Superior temporal gyrus (tissue), 1 donor: ENCODE results near the gene ROMO1.
"Not testable (repeated sequence)": the region's sequence is repeated elsewhere in the genome, so short reads cannot be mapped to it uniquely, and the experiment has no call there.

Experiments
- DNase-seq: peaks from one replicate; pipeline ENCODE4 v3.0.0-alpha.2; 2016; ENCODE audit errors: extremely low spot score

The ROMO1 gene

DNA sequence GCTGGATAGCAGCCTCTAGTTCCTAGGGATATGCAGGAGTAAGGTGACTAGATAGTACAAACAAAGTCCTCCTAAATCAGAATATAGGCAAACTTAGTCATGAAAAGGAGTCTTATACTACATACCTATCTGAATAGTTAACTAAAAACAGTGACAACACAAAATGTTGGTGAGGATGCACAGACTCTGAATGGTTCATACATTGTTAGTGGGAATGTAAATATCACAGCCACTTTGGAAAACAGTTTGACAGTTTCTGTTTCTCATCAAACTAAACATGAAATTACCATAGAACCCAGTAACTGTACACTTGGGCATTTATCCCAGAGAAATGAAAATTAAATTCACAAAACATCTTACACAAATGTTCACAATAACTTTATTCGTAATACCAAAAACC lies 17.2 kb upstream of the ROMO1 start:
- DNase-seq = no peak

DNA sequence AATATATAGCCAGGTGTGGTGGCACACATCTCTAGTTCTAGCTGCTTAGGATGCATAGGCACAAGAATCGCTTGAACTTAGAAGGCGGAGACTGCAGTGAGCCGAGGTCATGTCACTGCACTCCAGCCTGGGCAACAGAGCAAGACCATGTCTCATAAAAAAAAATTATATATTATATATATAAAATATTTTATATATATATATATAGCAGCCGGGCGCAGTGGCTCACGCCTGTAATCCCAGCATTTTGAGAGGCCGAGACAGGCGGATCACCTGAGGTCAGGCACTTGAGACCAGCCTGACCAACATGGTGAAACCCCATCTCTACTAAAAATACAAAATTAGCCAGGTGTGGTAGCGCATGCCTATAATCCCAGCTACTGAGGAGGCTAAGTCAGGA lies 13.8 kb upstream of the ROMO1 start:
- DNase-seq = not testable (repeated sequence)

DNA sequence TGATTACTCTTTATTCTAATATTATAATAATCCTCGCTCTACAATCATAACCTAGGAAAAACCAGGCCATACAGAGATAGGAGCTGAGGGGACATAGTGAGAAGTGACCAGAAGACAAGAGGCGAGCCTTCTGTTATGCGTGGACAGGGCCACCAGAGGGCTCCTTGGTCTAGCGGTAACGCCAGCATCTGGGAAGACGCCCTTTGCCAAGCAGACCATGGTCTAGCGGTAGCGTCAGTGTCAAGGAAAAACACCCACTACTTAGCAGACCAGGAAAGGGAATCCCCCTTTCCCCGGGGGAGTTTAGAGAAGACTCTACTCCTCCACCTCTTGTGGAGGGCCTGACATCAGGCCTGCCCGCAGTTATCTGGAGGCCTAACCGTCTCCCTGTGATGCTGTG lies 12.3 kb upstream of the ROMO1 start:
- DNase-seq = not testable (repeated sequence)

DNA sequence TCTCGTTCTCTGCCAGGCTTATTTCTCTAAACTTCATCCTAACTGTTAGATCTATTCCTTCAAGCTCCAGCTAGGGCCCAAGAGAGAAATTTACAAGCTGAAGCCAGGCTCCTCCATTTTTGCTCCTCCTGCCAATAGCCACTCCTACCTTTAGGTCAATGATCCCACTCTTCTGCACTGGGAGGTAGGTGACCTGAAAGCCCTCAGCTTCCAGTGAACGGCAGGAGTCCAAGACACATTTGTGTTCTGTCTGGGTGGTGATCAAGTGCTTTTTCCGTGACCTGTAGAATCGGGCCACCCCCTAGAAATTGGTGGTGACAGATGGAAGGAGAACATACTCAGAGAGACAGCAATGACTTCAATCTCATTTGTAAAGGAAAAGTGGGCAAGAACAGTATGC lies 8.9 kb upstream of the ROMO1 start:
- DNase-seq = no peak

DNA sequence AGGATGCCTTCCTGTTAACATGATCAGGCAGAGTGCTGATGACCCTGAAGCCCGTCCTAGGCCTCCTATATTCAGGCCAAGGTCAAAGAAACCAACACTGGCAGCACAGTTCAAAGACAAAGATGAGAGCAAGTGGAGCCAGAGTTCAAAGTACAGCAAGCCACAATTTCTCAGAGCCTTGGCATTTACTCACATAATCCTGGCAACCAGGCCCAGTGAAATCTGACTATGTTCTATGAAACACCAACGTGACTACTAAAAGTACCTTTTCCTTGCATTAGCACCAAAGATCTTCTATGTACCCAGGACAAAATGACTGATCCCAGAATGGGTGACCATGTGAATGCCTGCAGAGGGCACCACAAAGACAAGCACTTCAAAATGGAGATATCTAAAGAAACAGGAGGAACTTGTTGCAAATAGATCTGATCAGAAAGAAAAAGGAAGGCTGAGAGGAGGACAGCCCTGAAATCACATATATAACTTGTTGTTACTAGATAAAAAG lies 3.9 kb upstream of the ROMO1 start:
- DNase-seq = no peak

DNA sequence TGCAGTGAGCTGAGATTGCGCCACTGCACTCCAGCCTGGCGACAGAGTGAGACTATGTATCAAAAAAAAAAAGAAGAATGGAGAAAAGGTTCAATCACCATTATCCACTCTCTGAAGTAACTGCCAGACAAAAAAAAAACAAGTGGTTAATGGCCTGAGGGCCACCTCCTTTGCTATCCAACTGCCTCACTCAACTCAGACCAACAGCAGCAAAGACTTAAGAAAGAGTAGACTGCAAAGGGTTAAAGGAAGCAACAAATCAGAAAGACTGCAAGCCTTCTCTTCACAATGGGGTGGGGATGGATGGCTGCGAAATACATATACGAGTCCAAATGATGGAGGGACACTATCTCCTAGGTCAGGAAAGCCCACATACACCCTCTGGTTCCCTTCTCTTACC lies 3.2 kb upstream of the ROMO1 start:
- DNase-seq = no peak

DNA sequence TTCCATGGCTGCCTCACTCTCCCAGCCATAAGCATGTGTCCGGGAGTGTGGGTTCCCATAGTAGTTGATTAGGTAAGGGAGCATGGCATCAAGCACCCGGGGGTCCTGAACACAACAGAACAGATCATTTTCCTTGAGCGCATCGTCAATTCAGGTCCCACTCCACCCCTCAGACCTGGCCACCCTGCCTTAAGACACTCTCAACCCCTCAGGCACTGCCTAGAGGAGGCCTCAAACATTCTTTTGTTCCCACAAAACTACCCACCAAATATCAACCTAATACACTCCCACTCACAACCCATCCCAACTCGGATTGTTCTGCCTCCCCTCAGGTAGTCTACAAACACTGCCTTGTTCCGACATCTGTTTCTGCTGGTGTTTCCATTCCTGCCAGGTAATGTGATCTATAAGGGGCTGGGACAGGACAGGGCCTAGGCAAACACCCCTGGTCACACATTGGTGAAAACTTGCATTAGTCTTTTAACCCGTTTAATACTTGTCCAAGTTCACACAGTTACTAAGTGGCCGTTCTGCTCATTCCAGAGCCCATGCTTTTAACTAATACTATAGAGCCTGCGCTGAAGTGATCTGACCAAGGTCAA lies 1.4 kb upstream of the ROMO1 start:
- no peak for DNase-seq

DNA sequence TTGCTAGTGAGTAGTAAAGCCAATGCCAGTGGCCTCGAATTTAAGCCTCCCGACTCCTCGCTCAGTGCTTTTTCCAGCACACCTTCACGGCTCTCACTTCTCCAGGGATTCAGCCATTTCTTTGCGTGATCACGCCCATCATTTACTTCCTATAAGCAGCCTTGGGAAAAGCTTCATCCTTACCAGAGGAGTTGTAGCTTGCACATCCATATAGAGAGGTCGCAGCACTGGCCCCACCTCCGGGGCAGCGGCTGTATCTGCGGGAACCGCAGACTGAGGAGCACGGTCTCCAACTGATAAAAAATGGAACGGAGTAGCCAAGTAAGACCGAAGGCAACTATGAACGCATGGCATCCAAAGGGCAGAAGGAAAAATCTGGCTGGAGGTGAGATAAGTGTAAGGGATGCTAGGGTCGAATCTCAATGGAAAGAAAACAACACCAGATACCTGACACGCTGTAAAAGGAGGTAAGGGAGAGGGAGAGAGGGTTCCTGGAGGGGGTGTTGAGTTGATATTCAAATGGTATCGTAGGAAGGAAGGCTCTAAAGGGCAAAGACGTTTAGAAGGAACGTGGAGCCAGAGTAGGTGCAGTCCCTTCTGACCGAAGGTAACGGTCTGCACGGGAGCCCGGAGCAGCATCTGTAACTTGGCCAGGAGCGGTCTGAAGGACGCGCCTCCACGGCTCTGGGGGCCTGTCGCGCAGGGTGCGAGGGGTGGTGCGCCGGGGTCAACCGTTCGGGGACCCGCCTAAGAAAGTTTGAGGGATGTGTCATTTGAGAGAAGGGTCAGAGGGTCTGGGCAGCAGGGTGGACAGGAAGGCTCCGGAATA lies 693 bp upstream of the ROMO1 start:
- no peak for DNase-seq

DNA sequence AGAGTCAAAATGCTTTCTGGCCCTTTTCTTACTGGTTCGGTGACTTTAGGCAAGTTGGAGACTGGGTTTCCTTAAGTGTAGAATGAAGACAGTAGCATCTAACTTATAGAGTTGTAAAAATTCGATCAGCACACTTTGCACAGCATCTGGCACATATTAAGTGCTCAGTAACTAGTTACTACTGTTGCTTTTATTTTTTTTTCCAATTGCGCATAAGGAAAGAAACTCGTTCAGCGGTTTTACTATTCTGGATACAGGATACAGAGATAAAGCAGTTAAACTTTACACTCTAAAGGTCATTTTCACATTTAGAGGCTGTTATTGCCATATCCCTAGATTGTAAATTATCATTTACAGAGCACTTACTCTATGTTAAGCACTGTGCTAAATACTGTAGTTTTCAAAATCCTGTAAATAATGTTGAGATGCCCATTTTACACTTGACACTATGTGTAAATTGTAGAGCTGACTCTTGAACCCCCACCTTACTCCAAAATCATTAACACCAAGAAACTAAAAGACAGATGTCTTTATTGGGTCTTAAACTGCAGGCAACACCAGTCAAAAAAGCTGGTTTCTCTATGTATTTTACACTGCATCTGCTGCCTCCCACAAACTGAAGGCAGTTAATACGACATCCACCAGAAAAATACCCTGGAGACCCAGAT lies 886 bp downstream of the ROMO1 start:
- DNase-seq = no peak

DNA sequence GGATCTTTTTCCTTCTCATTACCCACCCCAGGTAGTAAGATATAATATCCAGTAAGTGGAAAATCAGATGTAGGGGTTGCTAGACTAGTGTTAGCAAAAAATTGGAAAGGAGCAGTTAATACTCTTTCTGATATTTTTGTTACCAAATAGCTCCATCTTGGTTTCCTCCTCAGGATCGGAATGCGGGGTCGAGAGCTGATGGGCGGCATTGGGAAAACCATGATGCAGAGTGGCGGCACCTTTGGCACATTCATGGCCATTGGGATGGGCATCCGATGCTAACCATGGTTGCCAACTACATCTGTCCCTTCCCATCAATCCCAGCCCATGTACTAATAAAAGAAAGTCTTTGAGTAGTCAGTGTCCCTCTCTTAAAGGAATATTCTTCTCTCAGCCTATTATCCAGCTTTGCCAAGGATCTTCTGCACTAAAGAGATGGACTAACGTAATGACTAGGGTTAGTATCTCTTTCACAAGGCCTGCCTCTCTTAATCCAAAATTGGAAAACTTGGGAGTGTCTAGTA lies 1.5 kb downstream of the ROMO1 start:
- DNase-seq = no peak

DNA sequence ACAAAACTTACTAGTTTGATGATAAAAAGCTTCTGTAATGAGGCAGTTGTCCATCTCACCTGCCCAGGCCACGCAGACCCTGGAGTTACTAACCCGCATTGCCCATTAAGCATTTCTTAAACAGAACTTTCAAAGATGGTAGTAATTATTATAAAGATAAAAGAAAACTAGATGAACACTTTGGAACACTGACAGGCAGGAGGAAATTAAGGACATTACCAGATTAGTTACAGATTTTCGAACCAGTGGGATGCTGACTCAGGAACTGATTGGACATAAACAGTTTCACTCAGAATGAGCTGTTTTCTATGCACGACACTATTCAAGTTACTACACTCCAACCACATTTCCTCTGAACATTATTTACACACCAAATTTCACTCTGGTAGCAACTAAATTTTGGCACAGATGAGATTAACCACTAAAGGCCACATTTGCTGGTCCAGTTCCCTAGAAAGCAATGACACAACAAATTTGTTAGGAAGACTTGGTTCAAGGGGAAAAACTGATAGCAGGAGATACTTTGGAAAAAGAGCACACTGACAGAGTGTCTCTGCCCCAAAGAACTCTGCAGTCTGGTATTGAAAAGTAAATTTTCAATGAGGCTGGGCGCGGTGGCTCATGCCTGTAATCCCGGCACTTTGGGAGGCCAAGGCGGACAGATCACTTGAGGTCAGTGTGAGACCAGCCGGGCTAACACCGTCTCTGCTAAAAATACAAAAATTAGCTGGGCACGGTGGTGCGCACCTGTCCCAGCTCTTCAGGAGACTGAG lies 3.0 kb downstream of the ROMO1 start:
- DNase-seq = peak; percentile 8

DNA sequence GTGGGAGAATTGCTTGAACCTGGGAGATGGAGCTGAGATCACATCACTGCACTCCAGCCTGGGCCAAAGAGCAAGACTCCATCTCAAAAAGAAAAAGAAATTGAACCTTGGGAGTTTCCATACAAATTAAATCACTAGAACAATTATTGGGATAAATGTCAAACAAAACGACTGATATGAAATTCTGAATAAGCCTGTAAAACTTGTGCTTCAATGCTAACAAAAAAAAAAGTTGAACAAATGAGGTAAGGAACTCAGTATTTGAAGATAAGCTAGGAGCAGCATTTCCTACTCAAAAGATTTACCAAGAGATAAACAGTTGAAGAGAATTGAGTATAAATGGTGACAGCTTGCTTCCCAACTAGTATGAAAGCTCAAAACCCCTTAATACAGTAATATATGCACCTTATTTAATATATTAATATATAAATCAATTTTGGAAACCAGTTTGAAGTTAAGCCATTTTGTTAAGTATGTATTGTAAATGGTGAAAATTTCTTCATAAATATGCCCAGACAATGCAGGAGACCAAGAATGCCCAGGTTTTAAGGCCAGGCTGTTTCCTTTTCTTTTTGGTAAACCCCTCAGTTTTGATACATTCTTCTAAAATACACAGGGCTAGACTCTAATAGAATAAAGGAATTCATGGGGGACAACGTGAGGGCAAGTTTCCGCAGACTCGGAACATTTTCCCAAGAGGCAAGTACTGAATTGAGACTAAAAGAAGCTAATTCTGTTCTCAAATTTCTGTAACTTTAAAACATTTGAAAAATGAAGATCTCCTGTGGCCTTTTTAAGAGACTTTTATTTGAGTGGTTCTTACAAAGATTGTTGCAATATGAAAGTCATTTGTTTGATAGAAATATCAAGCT lies 3.9 kb downstream of the ROMO1 start:
- peak; percentile 6 for DNase-seq

DNA sequence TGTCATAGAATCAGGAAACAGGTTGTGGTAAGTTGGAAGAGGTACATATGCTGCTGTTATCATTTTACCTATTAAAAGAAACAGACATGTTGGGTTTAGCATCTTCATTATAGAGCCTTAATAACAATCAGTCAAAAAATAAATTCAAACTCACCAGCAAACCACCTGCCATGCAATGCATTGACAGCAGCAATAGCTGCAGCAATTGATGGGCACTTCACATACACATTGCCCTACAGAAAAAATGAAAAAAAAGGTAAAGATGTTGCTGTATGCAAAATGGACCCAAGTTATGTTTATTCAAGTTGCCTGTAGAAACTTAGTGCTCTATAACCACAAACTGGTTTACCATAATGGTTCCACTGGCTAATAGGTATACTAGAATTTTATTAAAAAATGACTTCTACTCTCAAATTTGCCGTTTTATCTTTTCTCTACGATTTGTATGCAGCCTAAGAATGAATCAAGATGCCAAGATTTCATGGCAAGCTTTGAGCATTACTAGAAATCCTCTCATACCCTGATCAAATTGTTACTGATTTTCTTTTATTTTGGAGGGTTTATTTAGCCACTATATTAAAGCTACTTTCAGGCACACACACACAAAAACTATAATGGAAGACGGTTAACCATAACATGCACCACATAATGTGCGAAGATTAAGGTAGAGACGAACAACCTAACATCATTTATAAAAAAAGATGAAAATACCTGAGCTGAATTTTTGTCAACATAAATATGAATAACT lies 5.5 kb downstream of the ROMO1 start:
- no peak for DNase-seq

DNA sequence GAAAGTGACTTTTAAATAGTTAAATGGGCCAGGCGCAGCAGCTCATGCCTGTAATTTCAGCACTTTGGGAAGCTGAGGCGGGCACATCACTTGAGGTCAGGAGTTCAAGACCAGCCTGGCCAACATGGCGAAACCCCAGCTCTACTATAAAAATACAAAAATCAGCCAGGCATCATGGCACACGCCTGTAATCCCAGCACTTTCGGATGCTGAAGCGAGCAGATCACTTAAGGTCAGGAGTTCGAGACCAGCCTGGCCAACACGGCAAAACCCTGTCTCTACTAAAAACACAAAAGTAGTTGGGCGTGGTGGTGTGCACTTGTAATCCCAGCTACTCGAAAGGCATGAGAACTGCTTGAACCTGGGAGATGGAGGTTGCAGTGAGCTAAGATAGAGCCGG lies 6.7 kb downstream of the ROMO1 start:
- not testable (repeated sequence) for DNase-seq

DNA sequence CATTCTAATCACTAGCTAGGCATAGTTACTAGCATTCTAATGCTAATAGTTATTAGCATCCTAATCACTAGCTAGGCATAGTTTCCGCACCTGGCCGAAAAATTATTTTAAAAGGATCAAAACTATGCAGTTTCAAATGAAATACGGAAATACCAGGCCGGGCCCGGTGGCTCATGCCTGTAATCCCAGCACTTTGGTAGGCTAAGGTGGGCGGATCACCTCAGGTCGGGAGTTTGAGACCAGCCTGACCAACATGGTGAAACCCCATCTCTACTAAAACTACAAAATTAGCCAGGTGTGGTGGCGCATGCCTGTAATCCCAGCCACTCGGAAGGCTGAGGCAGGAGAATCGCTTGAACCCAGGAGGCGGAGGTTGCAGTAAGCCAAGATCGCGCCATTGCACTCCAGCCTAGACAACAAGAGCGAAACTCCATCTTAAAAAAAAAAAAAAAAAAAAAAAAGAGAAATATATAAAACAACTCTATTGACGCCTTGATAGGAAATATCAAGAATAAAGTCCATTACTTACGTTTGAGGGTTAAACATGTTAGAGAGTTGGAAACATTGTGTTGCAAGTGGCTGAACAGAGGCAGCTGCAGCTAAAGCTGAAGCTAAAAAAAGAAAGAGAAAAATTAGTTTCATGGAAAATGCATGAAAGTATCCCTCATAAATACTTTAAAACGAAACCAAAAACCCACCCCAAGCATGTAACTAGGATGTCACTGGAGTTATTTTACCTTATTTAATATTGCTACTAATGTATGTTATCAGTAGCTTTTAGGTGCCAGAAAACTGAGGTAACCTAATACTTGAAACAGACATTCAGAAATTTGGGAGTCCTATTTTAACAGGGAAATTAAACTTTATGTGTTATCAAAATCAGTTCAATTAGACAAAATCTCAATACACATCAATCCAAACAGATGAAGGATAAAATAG lies 7.7 kb downstream of the ROMO1 start:
- not testable (repeated sequence) for DNase-seq

DNA sequence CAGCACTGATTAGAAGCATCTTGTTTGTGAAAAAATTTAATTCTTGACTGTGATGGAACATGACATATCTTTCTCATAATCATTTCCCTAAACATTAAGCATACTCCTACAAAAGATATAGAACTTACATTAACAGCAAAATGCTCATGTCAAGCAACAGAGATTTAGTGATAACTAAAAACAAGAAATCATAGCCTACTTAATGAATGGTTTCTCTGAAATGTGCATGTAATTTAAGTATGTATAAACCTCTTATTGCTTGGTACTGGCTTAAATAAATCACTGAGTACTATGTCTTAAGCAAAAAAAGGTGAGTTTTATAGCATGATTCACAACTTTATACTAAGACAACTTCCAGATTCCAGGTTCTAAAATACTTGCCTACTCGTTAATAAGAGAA lies 9.3 kb downstream of the ROMO1 start:
- no peak for DNase-seq

DNA sequence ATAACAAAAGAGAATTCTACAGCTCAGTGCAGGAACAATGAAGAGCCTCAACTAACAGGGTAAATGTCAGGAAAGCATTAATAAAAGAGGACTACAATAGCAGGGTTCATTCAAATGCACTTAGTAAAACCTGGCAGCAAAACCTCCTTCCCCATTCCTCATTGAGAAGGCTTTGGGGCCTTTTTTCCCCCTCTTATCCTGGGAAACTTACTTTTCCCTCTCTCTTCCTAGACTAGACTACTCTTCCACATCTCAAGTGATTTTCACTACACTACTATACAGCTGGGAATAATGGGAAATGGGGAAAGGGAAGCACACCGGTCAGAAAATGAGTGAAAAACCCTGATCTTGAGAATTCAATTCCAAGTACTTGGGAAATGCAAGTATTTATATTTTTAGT lies 10.1 kb downstream of the ROMO1 start:
- no peak for DNase-seq

DNA sequence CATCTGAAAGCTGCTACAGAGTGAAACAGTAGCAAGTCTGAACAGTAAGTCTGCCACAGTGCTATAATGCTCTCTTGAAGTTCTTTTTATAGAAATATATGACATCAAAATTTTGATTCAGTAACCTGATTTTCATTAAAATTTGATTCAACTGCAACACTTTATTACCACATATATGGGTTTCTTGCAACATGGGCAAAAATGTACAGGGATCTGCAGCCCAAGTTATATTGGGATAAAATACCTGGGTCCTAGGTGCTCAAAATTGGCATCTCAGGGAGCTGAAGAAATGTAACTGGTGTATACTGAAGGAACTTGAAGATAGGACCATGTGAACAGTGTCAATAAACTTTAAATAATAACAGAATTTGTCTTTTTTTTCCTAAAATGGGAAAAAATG lies 10.8 kb downstream of the ROMO1 start:
- no peak for DNase-seq
